Measurements from ENCODE around the gene LRFN4. TPM values are rescaled to one million over a fixed set of nuclear protein-coding genes. Genes with fewer than 3 reads are reported as not detected.
"Not testable (repeated sequence)": the region's sequence is repeated elsewhere in the genome, so short reads cannot be mapped to it uniquely, and the experiment has no call there.

Gene LRFN4
- total RNA-seq, 2 donors from 2014 or later, result 20.7 to 51.7 TPM

DNA sequence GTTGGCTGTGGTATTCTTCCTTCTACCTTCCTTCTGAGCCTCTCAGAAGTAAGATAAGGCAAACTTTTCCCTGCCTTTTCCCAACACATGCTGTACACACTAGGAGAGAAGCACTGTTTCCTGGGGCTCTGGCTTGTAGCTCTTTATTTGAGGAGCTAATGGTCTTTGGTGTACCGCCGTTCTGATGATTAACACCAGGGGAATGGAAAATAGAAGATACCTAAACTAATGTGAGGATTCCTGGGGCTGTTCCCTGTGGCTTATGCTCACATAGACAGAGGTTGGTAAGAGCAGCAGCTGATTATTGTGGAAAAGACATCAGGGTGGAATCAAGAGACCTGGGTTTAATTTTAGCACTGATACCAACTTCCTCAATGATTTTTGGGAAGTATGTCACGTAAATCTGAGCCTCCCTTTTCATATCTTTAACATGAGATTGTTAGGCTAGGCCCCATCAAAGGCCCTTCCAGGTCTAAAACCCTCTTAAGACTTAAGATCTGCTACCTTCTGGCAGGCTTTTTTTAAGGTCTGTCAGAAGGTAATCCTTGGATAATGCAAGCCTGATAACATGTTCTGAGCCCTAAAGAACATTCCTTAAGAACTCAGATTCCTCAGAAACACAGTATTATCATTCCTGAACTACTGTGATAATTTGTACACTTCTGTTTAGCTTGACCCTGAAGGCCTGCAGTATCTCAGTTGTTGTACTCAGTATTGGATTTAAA lies 38.5 kb upstream of the LRFN4 start:
- H3K36me3 ChIP-seq, result no peaks in the 10 kb centered on the region
- intact Hi-C loops (cut with DNase I), result no loop called here
- TF ChIP-seq, protein P1, sequence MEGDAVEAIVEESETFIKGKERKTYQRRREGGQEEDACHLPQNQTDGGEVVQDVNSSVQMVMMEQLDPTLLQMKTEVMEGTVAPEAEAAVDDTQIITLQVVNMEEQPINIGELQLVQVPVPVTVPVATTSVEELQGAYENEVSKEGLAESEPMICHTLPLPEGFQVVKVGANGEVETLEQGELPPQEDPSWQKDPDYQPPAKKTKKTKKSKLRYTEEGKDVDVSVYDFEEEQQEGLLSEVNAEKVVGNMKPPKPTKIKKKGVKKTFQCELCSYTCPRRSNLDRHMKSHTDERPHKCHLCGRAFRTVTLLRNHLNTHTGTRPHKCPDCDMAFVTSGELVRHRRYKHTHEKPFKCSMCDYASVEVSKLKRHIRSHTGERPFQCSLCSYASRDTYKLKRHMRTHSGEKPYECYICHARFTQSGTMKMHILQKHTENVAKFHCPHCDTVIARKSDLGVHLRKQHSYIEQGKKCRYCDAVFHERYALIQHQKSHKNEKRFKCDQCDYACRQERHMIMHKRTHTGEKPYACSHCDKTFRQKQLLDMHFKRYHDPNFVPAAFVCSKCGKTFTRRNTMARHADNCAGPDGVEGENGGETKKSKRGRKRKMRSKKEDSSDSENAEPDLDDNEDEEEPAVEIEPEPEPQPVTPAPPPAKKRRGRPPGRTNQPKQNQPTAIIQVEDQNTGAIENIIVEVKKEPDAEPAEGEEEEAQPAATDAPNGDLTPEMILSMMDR (IDR thresholded peaks at IDR 0.05), result no peak
- no peak overlapping the region for H3K4me3 ChIP-seq
- H3K9ac ChIP-seq (ENCODE audit: low read depth in 2 of 2, low read length in 2 of 2), result no peak overlapping the region
- H3K4me1 ChIP-seq, result no peaks in the 10 kb centered on the region
- no peak overlapping the region for H3K27ac ChIP-seq
- H3K27me3 ChIP-seq, result no peaks in the 10 kb centered on the region
- no peaks in the 10 kb centered on the region for H3K9me3 ChIP-seq
- DNase-seq, result no peak

DNA sequence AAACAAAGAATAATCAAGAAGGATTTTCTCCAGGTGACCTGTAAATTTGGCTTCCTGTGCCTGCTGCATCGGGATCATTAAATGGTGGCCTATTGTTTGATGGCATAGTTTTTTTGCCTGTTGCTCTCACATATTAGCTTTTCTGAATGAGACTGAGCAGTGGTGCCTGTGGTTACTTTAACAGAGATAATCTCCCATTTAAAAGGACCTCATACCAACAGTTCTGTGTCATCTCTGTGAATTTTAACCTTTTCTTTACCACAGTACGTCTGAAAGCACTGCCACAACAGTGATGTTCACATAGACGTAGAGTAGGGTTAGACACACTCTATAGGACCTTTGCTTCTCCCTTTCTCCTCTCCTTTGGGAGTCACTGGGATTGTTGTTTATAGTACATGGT lies 36.5 kb upstream of the LRFN4 start:
- no peaks in the 10 kb centered on the region for H3K27me3 ChIP-seq
- DNase-seq, result no peak
- intact Hi-C loops (cut with DNase I), result no loop called here
- H3K36me3 ChIP-seq, result no peaks in the 10 kb centered on the region
- no peaks in the 10 kb centered on the region for H3K4me1 ChIP-seq
- no peak overlapping the region for H3K9ac ChIP-seq (ENCODE audit: low read depth in 2 of 2, low read length in 2 of 2)
- TF ChIP-seq, protein P1 (IDR thresholded peaks at IDR 0.05), result no peak
- no peaks in the 10 kb centered on the region for H3K9me3 ChIP-seq
- H3K27ac ChIP-seq, result no peak overlapping the region
- no peak overlapping the region for H3K4me3 ChIP-seq

DNA sequence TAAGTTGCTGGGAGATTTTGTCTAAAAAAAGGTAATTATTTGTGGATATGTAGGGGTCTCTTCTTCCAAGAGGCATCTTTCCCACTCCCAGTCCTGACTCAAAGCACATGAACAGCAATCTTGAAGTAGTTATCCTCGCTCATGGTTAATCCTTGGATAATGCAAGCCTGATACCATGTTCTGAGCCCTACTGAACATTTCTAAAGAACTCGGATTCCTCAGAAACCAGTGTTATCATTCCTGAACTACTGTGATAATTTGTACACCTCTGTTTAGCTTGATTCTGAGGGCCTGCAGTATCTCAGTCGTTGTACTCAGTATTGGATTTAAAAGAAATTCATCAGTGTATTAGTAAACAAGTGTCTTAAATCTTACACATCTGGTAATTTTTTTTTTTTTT lies 36.0 kb upstream of the LRFN4 start:
- no peaks in the 10 kb centered on the region for H3K9me3 ChIP-seq
- no peaks in the 10 kb centered on the region for H3K27me3 ChIP-seq
- H3K4me1 ChIP-seq, result no peaks in the 10 kb centered on the region
- intact Hi-C loops (cut with DNase I), result no loop called here
- H3K4me3 ChIP-seq, result no peak overlapping the region
- H3K9ac ChIP-seq (ENCODE audit: low read depth in 2 of 2, low read length in 2 of 2), result no peak overlapping the region
- H3K27ac ChIP-seq, result no peak overlapping the region
- TF ChIP-seq, protein P1 (IDR thresholded peaks at IDR 0.05), result no peak
- H3K36me3 ChIP-seq, result no peaks in the 10 kb centered on the region
- DNase-seq, result no peak

DNA sequence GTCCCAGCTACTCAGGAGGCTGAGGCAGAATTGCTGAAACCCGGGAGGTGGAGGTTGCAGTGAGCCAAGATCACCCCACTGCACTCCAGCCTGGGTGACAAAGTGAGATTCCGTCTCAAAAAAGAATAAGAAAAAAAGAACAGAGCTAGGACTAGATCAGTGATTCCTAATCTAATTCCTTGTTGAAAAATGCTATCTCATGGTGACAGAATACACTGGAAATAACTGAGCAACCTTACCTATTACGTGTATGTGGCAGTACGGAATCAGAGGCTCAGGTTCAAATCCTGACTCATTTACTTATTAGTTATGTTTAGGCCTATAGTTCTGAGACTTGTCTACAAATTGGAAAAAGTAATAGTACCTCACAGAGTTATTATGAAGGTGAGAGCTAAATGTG lies 33.2 kb upstream of the LRFN4 start:
- Histone ChIP-seq H3K4me1 (no peaks in the 10 kb centered on the region), H3K36me3 (no peaks in the 10 kb centered on the region), H3K27ac (no peak overlapping the region), H3K27me3 (no peaks in the 10 kb centered on the region), H3K4me3 (no peak overlapping the region), H3K9me3 (no peaks in the 10 kb centered on the region), H3K9ac (ENCODE audit: low read depth in 2 of 2, low read length in 2 of 2) (no peak overlapping the region)
- intact Hi-C loops (cut with DNase I), result no loop called here
- TF ChIP-seq, protein P1 (IDR thresholded peaks at IDR 0.05), result no peak
- no peak for DNase-seq

DNA sequence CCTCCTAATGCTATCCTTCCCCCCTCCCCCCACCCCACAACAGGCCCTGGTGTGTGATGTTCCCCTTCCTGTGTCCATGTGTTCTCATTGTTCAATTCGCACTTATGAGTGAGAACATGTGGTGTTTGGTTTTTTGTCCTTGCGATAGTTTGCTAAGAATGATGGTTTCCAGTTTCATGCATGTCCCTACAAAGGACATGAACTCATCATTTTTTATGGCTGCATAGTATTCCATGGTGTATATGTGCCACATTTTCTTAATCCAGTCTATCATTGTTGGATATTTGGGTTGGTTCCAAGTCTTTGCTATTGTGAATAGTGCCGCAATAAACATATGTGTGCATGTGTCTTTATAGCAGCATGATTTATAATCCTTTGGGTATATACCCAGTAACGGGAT lies 32.3 kb upstream of the LRFN4 start:
- H3K27ac ChIP-seq; H3K9ac ChIP-seq (ENCODE audit: low read depth in 2 of 2, low read length in 2 of 2); H3K9me3 ChIP-seq; H3K4me1 ChIP-seq; H3K27me3 ChIP-seq; intact Hi-C loops (cut with DNase I); H3K36me3 ChIP-seq; DNase-seq; H3K4me3 ChIP-seq: not testable (repeated sequence)

DNA sequence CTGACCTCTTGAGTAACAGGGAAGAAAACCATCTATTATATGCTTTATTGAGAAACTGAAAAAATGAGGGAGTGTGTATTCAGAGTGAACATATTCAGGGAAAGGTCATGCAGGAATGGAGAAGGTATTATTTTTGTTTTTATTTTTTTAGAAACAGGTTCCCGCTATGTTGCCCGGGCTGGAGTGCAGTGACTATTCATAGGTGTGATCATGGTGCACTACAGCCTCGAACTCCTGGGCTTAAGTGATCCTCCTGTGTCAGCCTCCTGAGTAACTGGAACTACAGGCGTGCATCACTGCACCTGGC lies 22.4 kb upstream of the LRFN4 start:
- no peak overlapping the region for H3K9ac ChIP-seq (ENCODE audit: low read depth in 2 of 2, low read length in 2 of 2)
- DNase-seq, result no peak
- TF ChIP-seq, protein P1 (IDR thresholded peaks at IDR 0.05), result no peak
- H3K4me1 ChIP-seq, result no peaks in the 10 kb centered on the region
- H3K27me3 ChIP-seq, result no peaks in the 10 kb centered on the region
- no peaks in the 10 kb centered on the region for H3K36me3 ChIP-seq
- no peak overlapping the region for H3K4me3 ChIP-seq
- intact Hi-C loops (cut with DNase I), result loop anchor here (1.0 to 10.0 kb wide), 2 partner anchors 140 to 240 kb away; partner anchors contain the start of genes CCDC87 and CCS
- H3K27ac ChIP-seq, result no peak overlapping the region
- H3K9me3 ChIP-seq, result no peaks in the 10 kb centered on the region
